ENCODE measurements around the gene CNTN5. TPM values are rescaled to one million over a fixed set of nuclear protein-coding genes. Genes with fewer than 3 reads are reported as not detected.

CNTN5 gene
- total and polyA plus RNA-seq, 10 of the 15 experiments (the other 5 are each of a cell fraction or from before 2014, with no cell fraction given), result 0.01 TPM; not detected in 9

DNA sequence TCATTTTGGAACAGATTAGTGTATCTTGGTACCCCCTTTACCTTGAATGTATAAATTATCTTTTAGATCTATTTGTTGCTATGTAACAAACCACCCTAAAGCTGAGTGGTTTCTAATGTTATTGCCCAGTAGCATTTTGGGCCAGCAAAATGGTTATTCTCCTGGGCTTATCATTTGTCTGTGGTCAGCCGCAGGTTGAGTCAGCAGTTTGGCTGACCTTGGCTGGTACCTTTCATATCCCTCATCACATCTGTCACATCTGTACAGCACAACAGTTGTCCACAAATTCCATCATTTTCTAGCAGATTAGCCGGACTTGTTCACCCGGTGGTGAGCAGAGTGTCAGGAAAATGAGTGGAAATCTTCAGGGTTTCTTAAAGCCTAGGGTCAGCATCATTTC lies 1077.8 kb downstream of the CNTN5 start:
- CTCF ChIA-PET, result no interaction called here
- no peak overlapping the region for H3K9ac ChIP-seq (ENCODE audit: control insufficient read depth, insufficient read depth, low read length)
- ATAC-seq (no peak), FAIRE-seq (no peak), DNase-seq (ENCODE audit: low read depth, low spot score) (no peak)
- no peaks in the 10 kb centered on the region for H4K20me1 ChIP-seq (ENCODE audit: control insufficient read depth, insufficient read depth)
- TF ChIP-seq, protein P1, sequence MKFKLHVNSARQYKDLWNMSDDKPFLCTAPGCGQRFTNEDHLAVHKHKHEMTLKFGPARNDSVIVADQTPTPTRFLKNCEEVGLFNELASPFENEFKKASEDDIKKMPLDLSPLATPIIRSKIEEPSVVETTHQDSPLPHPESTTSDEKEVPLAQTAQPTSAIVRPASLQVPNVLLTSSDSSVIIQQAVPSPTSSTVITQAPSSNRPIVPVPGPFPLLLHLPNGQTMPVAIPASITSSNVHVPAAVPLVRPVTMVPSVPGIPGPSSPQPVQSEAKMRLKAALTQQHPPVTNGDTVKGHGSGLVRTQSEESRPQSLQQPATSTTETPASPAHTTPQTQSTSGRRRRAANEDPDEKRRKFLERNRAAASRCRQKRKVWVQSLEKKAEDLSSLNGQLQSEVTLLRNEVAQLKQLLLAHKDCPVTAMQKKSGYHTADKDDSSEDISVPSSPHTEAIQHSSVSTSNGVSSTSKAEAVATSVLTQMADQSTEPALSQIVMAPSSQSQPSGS (IDR thresholded peaks at IDR 0.05; ENCODE audit: low read length), result no peak
- TF ChIP-seq ZSCAN29 (IDR thresholded peaks at IDR 0.05) (no peak), MEF2B (IDR thresholded peaks at IDR 0.05; ENCODE audit: partially characterized antibody, poor library complexity, severe bottlenecking) (no peak), RFX5 (IDR thresholded peaks at IDR 0.05; ENCODE audit: low read depth, low read length) (no peak), ESRRA (IDR thresholded peaks at IDR 0.05; ENCODE audit: low read length) (no peak), STAT1 (conservative IDR thresholded peaks at IDR 0.05) (no peak)
- TF ChIP-seq, protein P2, sequence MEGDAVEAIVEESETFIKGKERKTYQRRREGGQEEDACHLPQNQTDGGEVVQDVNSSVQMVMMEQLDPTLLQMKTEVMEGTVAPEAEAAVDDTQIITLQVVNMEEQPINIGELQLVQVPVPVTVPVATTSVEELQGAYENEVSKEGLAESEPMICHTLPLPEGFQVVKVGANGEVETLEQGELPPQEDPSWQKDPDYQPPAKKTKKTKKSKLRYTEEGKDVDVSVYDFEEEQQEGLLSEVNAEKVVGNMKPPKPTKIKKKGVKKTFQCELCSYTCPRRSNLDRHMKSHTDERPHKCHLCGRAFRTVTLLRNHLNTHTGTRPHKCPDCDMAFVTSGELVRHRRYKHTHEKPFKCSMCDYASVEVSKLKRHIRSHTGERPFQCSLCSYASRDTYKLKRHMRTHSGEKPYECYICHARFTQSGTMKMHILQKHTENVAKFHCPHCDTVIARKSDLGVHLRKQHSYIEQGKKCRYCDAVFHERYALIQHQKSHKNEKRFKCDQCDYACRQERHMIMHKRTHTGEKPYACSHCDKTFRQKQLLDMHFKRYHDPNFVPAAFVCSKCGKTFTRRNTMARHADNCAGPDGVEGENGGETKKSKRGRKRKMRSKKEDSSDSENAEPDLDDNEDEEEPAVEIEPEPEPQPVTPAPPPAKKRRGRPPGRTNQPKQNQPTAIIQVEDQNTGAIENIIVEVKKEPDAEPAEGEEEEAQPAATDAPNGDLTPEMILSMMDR (IDR thresholded peaks at IDR 0.05 in 2 of 3, conservative IDR thresholded peaks at IDR 0.05 in 1 of 3; ENCODE audit: control insufficient read depth in 2 of 3, extremely low read depth in 1 of 3, insufficient read depth in 1 of 3, low read depth in 3 of 3, low read length in 3 of 3), result no peak
- TF ChIP-seq, protein P3, sequence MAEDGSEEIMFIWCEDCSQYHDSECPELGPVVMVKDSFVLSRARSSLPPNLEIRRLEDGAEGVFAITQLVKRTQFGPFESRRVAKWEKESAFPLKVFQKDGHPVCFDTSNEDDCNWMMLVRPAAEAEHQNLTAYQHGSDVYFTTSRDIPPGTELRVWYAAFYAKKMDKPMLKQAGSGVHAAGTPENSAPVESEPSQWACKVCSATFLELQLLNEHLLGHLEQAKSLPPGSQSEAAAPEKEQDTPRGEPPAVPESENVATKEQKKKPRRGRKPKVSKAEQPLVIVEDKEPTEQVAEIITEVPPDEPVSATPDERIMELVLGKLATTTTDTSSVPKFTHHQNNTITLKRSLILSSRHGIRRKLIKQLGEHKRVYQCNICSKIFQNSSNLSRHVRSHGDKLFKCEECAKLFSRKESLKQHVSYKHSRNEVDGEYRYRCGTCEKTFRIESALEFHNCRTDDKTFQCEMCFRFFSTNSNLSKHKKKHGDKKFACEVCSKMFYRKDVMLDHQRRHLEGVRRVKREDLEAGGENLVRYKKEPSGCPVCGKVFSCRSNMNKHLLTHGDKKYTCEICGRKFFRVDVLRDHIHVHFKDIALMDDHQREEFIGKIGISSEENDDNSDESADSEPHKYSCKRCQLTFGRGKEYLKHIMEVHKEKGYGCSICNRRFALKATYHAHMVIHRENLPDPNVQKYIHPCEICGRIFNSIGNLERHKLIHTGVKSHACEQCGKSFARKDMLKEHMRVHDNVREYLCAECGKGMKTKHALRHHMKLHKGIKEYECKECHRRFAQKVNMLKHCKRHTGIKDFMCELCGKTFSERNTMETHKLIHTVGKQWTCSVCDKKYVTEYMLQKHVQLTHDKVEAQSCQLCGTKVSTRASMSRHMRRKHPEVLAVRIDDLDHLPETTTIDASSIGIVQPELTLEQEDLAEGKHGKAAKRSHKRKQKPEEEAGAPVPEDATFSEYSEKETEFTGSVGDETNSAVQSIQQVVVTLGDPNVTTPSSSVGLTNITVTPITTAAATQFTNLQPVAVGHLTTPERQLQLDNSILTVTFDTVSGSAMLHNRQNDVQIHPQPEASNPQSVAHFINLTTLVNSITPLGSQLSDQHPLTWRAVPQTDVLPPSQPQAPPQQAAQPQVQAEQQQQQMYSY (CRISPR knock-in tag; IDR thresholded peaks at IDR 0.05), result no peak
- TF ChIP-seq, protein P4, sequence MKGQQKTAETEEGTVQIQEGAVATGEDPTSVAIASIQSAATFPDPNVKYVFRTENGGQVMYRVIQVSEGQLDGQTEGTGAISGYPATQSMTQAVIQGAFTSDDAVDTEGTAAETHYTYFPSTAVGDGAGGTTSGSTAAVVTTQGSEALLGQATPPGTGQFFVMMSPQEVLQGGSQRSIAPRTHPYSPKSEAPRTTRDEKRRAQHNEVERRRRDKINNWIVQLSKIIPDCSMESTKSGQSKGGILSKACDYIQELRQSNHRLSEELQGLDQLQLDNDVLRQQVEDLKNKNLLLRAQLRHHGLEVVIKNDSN (IDR thresholded peaks at IDR 0.05; ENCODE audit: borderline replicate concordance, extremely low read length, insufficient read depth, low read depth, low read length), result no peak
- TF ChIP-seq, protein P5, sequence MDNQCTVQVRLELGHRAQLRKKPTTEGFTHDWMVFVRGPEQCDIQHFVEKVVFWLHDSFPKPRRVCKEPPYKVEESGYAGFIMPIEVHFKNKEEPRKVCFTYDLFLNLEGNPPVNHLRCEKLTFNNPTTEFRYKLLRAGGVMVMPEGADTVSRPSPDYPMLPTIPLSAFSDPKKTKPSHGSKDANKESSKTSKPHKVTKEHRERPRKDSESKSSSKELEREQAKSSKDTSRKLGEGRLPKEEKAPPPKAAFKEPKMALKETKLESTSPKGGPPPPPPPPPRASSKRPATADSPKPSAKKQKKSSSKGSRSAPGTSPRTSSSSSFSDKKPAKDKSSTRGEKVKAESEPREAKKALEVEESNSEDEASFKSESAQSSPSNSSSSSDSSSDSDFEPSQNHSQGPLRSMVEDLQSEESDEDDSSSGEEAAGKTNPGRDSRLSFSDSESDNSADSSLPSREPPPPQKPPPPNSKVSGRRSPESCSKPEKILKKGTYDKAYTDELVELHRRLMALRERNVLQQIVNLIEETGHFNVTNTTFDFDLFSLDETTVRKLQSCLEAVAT (IDR thresholded peaks at IDR 0.05), result no peak
- RAD21 ChIA-PET (ENCODE audit: unreplicated experiment), result no interaction called here
- no peak overlapping the region for H3K4me2 ChIP-seq (ENCODE audit: control insufficient read depth, insufficient read depth)
- POLR2A ChIA-PET, result no interaction called here
- no peaks in the 10 kb centered on the region for H3K27me3 ChIP-seq (replicated peaks in 1 of 2; ENCODE audit: control insufficient read depth in 2 of 2, insufficient read depth in 2 of 2, low read length in 1 of 2)
- H3K36me3 ChIP-seq (ENCODE audit: control insufficient read depth in 2 of 2, insufficient read depth in 2 of 2, low read length in 1 of 2), result no peaks in the 10 kb centered on the region
- intact Hi-C loops (cut with micrococcal nuclease; ENCODE audit: unreplicated experiment) (no loop called here), in situ Hi-C loops (cut with MboI) (no loop called here)
- 18% methylated on average over 3 of the region's 3 CpGs for WGBS (ENCODE audit: insufficient coverage, insufficient replicate concordance, low lambda C conversion rate, missing lambda C conversion rate)
- H3K79me2 ChIP-seq (ENCODE audit: control insufficient read depth, insufficient read depth, low read length), result no peaks in the 10 kb centered on the region
- H3K9me3 ChIP-seq (replicated peaks; ENCODE audit: control insufficient read depth, insufficient read depth, low read length), result no peaks in the 10 kb centered on the region
- no peak overlapping the region for H3K27ac ChIP-seq (ENCODE audit: control insufficient read depth, insufficient read depth)
- SMC1A ChIA-PET (ENCODE audit: uncharacterized antibody, unreplicated experiment), result no interaction called here
- no peak overlapping the region for H3K4me3 ChIP-seq
- BruUV-seq (replicated peaks), result no TSS peak
- no peaks in the 10 kb centered on the region for H3K4me1 ChIP-seq (ENCODE audit: control insufficient read depth, insufficient read depth, low read length)
- no peak overlapping the region for H2AFZ ChIP-seq (ENCODE audit: control insufficient read depth, low read depth, low read length)
